ENCODE measurements around the gene RSPO1. TPM values are rescaled to one million over a fixed set of nuclear protein-coding genes. Genes with fewer than 3 reads are reported as not detected.

The RSPO1 gene
- total and polyA plus RNA-seq, 2 of the 4 experiments (the other 2 are of a cell fraction), result not detected

- H4K20me1 ChIP-seq (ENCODE audit: insufficient read depth, low read length), result no peaks in the 10 kb centered on the region
- H3K18ac ChIP-seq (ENCODE audit: low read depth, low read length), result no peak overlapping the region
- no peak overlapping the region for H2BK5ac ChIP-seq (ENCODE audit: low read depth, low read length, poor library complexity, severe bottlenecking)
- H2BK20ac ChIP-seq (ENCODE audit: low read depth, low read length), result no peak overlapping the region
- H2BK15ac ChIP-seq (ENCODE audit: low read depth, low read length), result no peak overlapping the region
- no peak overlapping the region for H3K4ac ChIP-seq (ENCODE audit: low read depth, low read length)
- no peak overlapping the region for H3K4me3 ChIP-seq (ENCODE audit: insufficient read depth, low read depth, low read length)
- H2AK5ac ChIP-seq (ENCODE audit: low read depth, low read length), result no peak overlapping the region
- no peaks in the 10 kb centered on the region for H3K79me1 ChIP-seq (ENCODE audit: low read depth in 1 of 2, low read length in 2 of 2)
- dilution Hi-C loops (cut with HindIII; ENCODE audit: low sequenced_read_pairs, unreplicated experiment), result no loop called here
- no peak overlapping the region for H3K27ac ChIP-seq (ENCODE audit: insufficient read depth, low read length)
- H3K27me3 ChIP-seq (ENCODE audit: control insufficient read depth, insufficient read depth, low read length), result peaks cover 48% of the 10 kb centered on the region
- ChIA-PET CTCF (no interaction called here), POLR2A (ENCODE audit: unreplicated experiment) (no interaction called here)
- H2BK120ac ChIP-seq (ENCODE audit: low read depth, low read length), result no peak overlapping the region
- in situ Hi-C loops (cut with MboI; ENCODE audit: low sequenced_read_pairs), result loop anchor here (25.0 kb wide), 1 partner anchor 1200 kb away; no protein-coding TSS in a partner anchor
- no peak overlapping the region for H3K56ac ChIP-seq (ENCODE audit: extremely low read depth, insufficient read depth, low read length)
- 80% methylated on average over 1 of the region's 4 CpGs; no CpG with 5 or more reads in 1 of the 2 experiments for WGBS, 2 experiments (ENCODE audit: extremely low coverage in 2 of 2, insufficient read length in 1 of 2)
- H3K9me1 ChIP-seq (ENCODE audit: insufficient read depth, low read length), result no peaks in the 10 kb centered on the region
- DNase-seq (no peak), ATAC-seq (ENCODE audit: low read depth) (no peak)
- no peak for TF ChIP-seq RCOR1 (IDR thresholded peaks at IDR 0.05; ENCODE audit: insufficient replicate concordance, low read length)
- TF ChIP-seq, protein P1, sequence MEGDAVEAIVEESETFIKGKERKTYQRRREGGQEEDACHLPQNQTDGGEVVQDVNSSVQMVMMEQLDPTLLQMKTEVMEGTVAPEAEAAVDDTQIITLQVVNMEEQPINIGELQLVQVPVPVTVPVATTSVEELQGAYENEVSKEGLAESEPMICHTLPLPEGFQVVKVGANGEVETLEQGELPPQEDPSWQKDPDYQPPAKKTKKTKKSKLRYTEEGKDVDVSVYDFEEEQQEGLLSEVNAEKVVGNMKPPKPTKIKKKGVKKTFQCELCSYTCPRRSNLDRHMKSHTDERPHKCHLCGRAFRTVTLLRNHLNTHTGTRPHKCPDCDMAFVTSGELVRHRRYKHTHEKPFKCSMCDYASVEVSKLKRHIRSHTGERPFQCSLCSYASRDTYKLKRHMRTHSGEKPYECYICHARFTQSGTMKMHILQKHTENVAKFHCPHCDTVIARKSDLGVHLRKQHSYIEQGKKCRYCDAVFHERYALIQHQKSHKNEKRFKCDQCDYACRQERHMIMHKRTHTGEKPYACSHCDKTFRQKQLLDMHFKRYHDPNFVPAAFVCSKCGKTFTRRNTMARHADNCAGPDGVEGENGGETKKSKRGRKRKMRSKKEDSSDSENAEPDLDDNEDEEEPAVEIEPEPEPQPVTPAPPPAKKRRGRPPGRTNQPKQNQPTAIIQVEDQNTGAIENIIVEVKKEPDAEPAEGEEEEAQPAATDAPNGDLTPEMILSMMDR (conservative IDR thresholded peaks at IDR 0.05; ENCODE audit: low read depth, low read length), result no peak
- TF ChIP-seq RAD21 (IDR thresholded peaks at IDR 0.05; ENCODE audit: low read length), result no peak
- TF ChIP-seq, protein P2, sequence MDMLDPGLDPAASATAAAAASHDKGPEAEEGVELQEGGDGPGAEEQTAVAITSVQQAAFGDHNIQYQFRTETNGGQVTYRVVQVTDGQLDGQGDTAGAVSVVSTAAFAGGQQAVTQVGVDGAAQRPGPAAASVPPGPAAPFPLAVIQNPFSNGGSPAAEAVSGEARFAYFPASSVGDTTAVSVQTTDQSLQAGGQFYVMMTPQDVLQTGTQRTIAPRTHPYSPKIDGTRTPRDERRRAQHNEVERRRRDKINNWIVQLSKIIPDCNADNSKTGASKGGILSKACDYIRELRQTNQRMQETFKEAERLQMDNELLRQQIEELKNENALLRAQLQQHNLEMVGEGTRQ (IDR thresholded peaks at IDR 0.05; ENCODE audit: low read depth, low read length), result no peak
- no peak for TF ChIP-seq MAZ (IDR thresholded peaks at IDR 0.05; ENCODE audit: borderline replicate concordance, low read depth, low read length)
- TF ChIP-seq MXI1 (IDR thresholded peaks at IDR 0.05; ENCODE audit: borderline replicate concordance, low read depth, low read length), result no peak
- TF ChIP-seq CHD1 (IDR thresholded peaks at IDR 0.05; ENCODE audit: low read depth, low read length), result no peak
- TF ChIP-seq MAFK (IDR thresholded peaks at IDR 0.05; ENCODE audit: low read depth, low read length), result no peak
- TF ChIP-seq BHLHE40 (IDR thresholded peaks at IDR 0.05; ENCODE audit: low read depth, low read length), result no peak
- TF ChIP-seq ELK1 (IDR thresholded peaks at IDR 0.05; ENCODE audit: borderline replicate concordance, low read depth, low read length), result no peak
- TF ChIP-seq NFE2L2 (IDR thresholded peaks at IDR 0.05; ENCODE audit: low read depth, low read length), result no peak
- TF ChIP-seq CEBPB (IDR thresholded peaks at IDR 0.05; ENCODE audit: low read depth, low read length), result no peak
- H3K4me2 ChIP-seq (ENCODE audit: low read depth, low read length), result no peak overlapping the region
- intact Hi-C loops (cut with micrococcal nuclease), result no loop called here
- H4K5ac ChIP-seq (ENCODE audit: low read depth, low read length), result no peak overlapping the region
- no peaks in the 10 kb centered on the region for H3K9me3 ChIP-seq (ENCODE audit: control insufficient read depth, insufficient read depth, low read length)
- no peak overlapping the region for H3K14ac ChIP-seq (replicated peaks; ENCODE audit: low read depth, low read length)
- H3K23ac ChIP-seq (ENCODE audit: low read depth, low read length), result no peak overlapping the region
- no peak overlapping the region for H2AK9ac ChIP-seq (replicated peaks; ENCODE audit: low read depth, low read length, poor library complexity)
- no peaks in the 10 kb centered on the region for H3K36me3 ChIP-seq (ENCODE audit: control insufficient read depth, insufficient read depth, low read length)
- no peak overlapping the region for H4K8ac ChIP-seq (ENCODE audit: low read depth in 2 of 2, low read length in 2 of 2)
- no peak overlapping the region for H3K9ac ChIP-seq (ENCODE audit: low read depth, low read length)
- H4K91ac ChIP-seq (ENCODE audit: insufficient read depth, low read depth, low read length), result no peak overlapping the region
- no peak overlapping the region for H2AFZ ChIP-seq (replicated peaks; ENCODE audit: low read length, poor library complexity)
- BruUV-seq (replicated peaks), result no TSS peak
- no peaks in the 10 kb centered on the region for H3K4me1 ChIP-seq (ENCODE audit: control insufficient read depth, insufficient read depth, low read length)
Observed at GRCh38 chr1:37612186-37612585, 22.5 kb downstream of the RSPO1 start.

All from IMR-90 (cell line).